Right ventricle myocardium inferior (tissue), 1 donor: ENCODE measurements around the gene BCAS4. TPM values are rescaled to one million over a fixed set of nuclear protein-coding genes. Genes with fewer than 3 reads are reported as not detected.
A peak's percentile ranks its signal among the peaks of the same experiment; 100 is the strongest.
"Not testable (repeated sequence)": the region's sequence is repeated elsewhere in the genome, so short reads cannot be mapped to it uniquely, and the experiment has no call there.

Experiments used
- ATAC-seq: fragments of 200-7000 bp; cut with Tn5 transposase; one replicate; pipeline ENCODE4 v1.9.1; 2020; ENCODE audit warnings: mild to moderate bottlenecking, moderate library complexity
- DNase-seq: peaks from one replicate; pipeline ENCODE4 v3.0.0; 2021; ENCODE audit errors: missing footprints
- intact Hi-C: fragments of 100-400 bp; cut with DNase I; formaldehyde crosslinking; loops from one replicate; pipeline ENCODE4 v1.11.0; 2022
- long read RNA-seq: library from polyadenylated mRNA; unstranded; transcript quantifications from one replicate; pipeline ENCODE4 v2.0.0, GENCODE V29; 2021
- total RNA-seq: library from RNA; stranded (reverse); fragmentation: NEBNext Ultra II Directional; extraction: Animal tissue kit (Norgen Biotek cat#: 25700); gene quantifications from one replicate; pipeline ENCODE4 v1.2.1, GENCODE V29; 2021
- donor health status: DM: no; HTN: yes; CAD: no; lungs with severe emphysema.

BCAS4 gene, protein sequence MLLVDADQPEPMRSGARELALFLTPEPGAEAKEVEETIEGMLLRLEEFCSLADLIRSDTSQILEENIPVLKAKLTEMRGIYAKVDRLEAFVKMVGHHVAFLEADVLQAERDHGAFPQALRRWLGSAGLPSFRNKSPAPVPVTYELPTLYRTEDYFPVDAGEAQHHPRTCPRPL
- total RNA-seq, result 1.8 TPM
- long read RNA-seq, full-length matches to known transcripts, result 1 of 1 reads
- long read RNA-seq, partial matches to known transcripts, result 0 of 1 reads
- long read RNA-seq, other reads (novel, unspliced or antisense), result 0 of 1 reads

DNA sequence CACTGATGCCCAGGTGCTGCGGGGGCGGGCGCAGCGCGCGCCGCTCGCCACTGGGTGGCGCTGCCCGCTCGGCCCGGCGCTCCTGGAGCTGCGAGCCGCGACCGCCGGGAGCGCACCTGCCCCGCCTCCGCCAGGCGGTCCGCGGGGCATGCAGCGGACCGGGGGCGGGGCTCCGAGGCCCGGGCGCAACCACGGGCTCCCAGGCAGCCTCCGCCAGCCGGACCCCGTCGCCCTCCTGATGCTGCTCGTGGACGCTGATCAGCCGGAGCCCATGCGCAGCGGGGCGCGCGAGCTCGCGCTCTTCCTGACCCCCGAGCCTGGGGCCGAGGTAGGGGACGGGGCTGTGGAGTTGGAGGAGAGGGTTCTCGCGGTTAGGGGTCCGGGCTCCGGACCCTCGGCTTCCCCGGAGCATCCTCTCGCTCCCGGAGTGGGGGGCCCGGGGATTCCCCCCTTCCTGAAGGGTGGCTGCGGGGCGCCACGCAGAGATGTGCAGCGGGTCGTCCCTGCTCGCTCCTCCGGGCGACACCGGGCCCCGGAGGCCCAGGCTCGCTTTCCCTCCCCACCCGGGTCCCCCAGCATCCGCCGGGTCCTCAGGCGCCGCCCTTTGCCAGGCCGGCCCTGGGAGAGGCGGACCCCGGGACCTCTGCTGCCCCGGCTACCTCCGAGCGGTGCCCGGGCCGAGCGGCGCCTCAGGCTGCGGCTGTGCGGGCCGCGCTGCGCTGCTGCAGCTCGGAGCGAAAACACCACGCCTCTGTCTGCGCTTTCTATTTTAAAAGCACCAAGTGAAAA lies at the start of gene BCAS4:
BCAS4 (plus strand) TSS at position 216 of the 789 bp plus-strand sequence; CDS start at position 239, 23 bp downstream.
- peak; percentile 86 for ATAC-seq
- intact Hi-C loops, result loop anchor here (1.0 to 5.0 kb wide), 2 partner anchors 136 to 512 kb away; partner anchors contain the start of gene ADNP
- DNase-seq, result peak; percentile 79

DNA sequence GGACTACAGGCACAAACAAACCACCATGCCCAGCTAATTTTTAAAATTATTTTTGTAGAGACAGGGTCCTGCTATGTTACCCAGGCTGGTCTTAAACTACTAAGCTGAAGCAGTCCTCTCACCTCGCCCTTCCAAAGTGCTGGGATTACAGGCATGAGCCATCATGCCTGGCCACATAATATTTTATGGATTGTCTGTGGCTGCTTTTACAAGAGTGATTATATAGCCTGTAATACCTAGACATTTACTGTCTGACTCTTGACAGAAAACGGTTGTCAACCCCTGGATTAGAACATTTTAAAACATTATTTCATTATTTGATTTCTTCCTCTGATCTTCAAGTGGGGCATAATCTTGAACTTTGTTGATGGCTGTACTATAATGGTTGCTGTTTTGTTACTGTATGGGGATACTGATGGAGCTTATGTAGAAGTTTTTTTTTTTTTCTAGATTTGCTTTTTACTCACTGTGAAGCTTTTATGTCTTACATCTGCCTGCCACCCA lies 49.2 kb upstream of the BCAS4 start:
- no peak for DNase-seq
- intact Hi-C loops, result loop anchor here (2.0 to 10.0 kb wide), 5 partner anchors 21 to 561 kb away; no protein-coding TSS in a partner anchor
- no peak for ATAC-seq

DNA sequence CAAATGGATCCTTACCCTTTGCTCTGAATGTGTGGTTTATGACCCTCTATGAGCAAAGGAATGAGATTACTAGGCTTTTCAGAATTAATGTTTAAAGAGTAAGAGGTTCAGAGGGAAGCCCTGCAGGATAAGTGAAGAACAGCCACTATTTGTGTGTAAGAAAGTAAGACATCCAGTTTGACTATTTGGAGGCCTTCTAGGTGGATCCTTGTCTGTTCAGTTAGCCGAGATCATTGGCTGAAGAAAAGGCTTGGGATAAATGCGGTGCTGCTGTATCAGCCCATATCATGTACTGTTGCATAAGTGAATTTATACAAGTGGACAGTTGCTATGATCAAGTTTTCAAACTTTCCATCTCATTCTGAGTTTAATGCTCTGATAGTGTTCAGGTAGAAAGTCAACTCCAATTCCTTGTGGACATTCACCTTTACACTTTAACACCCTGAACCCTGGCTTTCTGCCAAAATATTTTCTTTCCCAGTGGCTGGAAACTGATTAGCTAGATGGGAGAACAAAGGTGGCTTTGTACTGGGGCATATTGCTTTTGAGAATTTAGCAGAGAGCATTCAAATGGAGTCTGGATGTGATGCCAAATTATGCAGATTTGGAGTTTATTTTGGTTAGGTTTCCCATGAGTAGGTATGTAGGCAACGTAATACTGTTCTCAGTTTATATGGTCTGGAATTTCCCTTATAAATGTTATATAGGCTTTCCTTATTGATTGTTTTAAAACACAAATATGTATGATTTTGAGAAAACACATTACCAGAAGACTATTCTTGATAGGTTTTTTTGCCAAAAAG lies 48.5 kb upstream of the BCAS4 start:
- no peak for DNase-seq
- intact Hi-C loops, result loop anchor here (5.0 to 10.0 kb wide), 3 partner anchors 119 to 562 kb away; no protein-coding TSS in a partner anchor
- ATAC-seq, result no peak

DNA sequence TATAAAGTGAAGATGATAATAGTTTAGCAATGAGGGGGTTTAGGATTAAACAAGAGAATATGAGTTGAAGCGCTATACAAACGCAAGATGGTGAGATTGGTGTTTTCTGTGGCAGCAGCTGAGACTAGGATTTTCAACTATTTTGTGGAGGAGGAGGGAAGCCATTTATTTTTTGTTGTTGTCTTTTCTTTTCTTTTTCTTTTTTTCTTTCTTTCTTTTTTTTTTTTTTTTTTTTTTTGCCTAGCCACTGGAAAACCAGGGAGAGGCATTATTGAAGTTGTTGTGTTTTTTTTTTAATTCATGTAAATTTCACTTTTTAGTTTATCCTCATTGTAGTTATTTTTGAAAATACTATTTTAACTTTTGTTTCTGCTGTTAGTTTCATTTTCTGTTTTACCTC lies 47.6 kb upstream of the BCAS4 start:
- DNase-seq (no peak), ATAC-seq (no peak)
- intact Hi-C loops, result loop anchor here (5.0 to 10.0 kb wide), 3 partner anchors 120 to 562 kb away; no protein-coding TSS in a partner anchor

DNA sequence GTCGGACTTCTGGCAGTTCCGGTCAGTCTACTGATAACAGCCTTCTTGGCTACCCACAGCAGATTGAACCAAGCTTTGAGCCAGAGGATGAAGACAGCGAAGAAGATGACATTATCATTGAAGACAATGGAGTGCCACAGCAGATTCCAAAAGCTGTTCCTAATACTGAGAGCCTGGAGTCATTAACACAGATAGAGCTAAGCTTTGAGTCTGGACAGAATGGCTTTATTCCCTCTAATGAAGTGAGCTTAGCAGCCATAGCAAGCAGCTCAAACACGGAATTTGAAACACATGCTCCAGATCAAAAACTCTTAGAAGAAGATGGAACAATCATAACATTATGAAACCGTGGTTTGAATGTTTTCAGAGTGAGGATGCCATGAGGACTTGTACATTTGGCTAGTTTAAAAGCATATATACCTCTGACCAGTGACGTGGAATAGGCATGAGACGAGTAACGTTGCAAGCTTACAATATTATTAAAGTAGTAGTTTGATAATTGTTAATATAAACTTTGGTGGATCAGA lies 44.7 kb upstream of the BCAS4 start:
- intact Hi-C loops, result no loop called here
- ATAC-seq (no peak), DNase-seq (no peak)

DNA sequence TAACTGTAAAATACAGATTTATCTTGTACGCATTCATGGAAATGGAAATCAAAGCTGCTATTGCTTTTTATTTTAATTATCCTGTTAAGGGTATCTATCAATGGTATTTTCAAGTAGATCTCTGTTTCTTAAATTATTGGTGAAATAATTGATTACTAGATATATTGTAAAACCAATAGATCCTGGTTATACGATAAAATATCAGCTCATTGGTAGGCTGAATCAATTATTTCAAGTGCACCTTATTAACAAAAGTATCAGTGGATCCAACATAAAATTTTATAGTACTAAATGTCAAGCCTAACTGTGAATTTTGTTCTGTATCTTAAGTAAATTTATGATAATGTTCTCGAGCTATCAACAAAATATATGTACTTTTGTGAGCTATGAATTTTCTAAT lies 41.7 kb upstream of the BCAS4 start:
- DNase-seq (no peak), ATAC-seq (no peak)
- intact Hi-C loops, result no loop called here

DNA sequence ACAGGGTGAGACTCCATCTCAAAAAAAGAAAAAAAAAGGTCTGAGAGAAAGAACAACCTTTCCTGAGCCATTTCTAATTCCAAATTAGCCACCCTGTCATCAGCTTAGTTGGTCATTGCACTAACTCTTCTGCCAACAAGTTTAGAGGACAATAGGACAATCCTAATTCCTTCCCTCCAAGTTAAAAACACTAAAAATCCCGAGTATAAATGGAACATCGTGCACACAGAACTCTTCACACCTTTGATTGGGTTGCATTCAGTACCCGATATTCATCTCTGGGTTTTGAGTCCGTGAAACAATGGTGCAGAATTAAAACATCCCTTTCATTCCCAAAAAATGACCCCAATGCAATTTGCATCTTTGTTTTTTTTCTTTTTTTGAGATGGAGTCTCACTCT lies 40.4 kb upstream of the BCAS4 start:
- DNase-seq (no peak), ATAC-seq (no peak)
- intact Hi-C loops, result no loop called here

DNA sequence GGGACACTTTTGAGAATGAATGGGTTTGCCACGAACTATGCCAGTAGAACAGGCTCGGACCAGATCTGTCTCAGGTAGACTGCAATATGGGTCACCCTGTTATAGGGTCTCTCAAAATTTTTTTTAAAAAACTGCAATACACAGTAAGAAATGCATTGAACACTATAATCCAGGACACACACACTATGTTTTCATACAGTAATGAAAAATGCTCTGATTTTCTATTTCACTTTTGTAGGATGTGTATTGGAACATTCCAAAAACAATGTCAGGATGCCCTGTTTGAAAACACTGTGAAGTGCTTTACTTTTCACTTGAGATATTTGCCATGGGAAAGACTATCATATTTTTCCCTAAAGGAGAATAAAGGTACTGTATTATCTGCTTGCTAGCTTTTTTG lies 38.4 kb upstream of the BCAS4 start:
- DNase-seq (no peak), ATAC-seq (no peak)
- intact Hi-C loops, result no loop called here

DNA sequence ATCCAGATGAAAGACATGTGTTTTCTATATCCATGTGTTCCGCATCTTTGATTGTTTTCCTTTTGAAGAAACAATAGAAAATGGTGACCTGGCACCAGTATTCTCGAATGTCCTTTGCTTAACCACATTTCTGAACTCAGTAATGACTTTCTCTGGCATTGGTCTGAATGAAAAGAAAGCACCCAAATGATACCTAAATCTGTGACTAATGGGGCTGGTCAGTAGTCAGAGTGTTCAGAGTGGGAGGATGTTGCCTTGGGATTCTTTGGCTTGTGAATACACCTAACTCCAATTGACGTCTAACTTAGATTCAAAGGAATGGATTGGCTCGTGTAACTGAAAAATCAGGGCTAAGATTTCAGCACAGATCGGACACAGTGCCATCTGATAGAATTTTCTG lies 36.4 kb upstream of the BCAS4 start:
- ATAC-seq (no peak), DNase-seq (no peak)
- intact Hi-C loops, result no loop called here

DNA sequence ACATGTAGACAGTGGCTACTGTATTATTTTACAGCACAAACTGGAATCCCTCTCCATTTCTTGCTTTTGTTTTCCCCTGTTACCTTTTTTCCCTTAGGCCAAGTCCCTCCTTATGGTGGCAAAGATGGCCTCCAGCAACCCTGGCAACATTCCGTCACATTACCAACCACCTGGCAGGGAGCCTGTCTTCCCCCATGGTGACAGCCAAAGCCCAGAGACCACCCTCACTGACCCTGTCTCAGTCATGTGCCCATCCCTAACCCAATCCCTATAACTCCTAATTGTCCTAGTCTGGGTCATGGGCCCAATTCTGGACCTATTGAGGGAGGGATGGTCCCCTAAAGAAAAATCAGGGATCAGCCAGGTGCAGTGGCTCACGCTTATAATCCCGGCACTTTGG lies 35.9 kb upstream of the BCAS4 start:
- intact Hi-C loops, result no loop called here
- DNase-seq (no peak), ATAC-seq (no peak)

DNA sequence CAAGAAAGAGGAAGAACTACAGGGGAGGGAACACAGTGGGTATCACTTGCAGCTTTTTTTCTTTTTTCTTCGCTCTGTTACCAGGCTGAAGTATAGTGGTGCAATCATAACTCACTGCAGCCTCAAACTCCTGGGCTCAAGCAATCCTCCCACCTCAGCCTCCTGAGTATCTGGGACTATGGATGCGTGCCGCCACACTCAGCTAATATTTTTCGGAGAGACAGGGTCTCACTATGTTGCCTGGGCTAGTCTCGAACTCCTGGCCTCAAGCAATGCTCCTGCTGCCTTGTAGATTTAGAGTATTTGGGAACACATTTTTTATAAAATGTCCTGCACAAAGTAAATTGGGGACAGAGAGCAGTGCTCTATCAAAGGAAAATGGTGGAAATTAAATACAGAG lies 35.2 kb upstream of the BCAS4 start:
- intact Hi-C loops, result no loop called here
- DNase-seq, result no peak
- no peak for ATAC-seq

DNA sequence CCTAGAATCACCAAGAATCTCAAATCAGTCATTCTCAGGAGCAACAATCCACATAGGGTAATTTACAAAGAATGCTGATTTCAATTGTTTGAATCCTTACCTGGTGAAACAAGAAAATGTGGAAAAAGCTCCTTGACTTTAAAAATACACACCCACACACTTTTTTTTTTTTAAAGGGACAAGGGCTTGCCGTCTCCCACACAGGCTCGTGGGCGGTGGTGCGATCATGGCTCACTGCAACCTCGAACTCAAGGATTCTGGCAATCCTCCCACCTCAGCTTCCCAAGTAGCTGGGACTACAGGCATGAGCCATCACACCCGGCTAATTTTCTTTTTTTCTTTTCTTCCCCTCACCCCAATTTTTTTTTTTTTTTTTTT lies 32.8 kb upstream of the BCAS4 start:
- no peak for ATAC-seq
- intact Hi-C loops, result no loop called here
- DNase-seq, result no peak

DNA sequence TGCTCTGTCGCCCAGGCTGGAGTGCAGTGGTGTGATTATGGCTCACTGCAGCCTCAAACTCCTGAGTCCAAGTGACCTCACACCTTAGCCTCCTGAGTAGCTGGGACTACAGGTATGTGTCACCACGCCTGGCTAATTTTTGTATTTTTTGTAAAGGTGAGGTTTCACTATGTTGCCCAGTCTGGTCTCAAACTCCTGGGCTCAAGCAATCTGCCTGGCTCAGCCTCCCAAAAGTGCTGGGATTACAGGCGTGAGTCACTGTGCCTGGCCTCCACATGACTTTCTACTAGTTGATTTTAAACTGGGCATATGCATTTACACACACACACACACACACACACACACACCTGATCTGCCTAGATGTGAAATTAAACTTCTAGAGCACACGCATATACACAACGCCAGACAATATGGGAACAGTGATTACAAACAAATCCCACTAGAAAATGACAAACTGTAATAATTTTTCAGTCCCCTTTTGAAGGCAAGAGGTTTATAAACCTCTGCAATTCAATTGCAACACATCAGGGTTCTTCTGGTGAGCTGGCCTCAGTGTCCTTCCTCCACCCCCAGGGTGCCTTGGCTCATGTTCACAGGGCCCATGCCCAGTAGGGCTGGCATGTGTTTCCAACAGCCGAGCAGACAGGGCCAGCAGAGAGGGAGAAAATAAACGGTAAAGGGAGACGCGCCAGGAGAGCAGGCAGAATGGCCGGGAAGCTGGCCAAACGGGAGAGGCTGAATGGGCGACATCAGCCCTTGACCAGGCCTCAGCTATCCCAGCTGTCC lies 32.2 kb upstream of the BCAS4 start:
- intact Hi-C loops, result no loop called here
- ATAC-seq, result peak; percentile 96
- DNase-seq, result peak; percentile 85

DNA sequence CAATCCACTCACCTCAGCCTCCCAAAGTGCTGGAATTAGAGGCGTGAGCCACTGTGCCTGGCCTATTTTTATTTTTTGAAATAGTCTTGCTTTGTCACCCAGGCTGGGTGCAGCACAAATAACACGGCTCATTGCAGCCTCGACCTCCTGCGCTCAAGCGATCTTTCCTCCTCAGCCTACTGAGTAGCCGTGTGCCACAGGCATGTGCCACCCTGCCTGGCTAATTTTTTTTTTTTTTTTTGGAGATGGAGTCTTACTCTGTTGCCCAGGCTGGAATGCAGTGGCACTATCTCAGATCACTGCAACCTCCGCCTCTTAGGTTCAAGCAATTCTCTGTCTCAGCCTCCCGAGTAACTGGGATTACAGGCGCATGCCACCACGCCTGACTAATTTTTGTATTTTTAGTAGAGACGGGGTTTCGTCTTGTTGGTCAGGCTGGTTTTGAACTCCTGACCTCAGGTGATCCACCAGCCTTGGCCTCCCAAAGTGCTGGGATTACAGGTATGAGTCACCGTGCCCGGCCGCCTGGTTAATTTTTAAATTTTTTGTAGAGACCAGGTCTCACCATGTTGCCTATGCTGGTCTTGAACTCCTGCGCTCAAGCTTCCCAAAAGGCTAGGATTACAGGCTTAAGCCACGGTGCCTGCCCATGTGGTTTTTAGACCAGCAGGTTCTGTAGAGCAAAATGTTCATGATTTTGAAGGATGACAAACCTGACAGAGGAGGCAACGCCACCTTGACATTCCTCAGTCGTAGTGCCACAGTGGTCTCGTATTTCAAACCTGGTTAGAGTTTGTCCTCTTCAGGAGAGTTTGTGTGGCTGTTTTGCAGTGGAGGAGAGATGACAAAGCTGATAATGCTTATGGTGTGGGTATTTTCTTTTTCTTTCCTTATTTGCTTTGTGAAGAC lies 31.1 kb upstream of the BCAS4 start:
- ATAC-seq, intact Hi-C loops: not testable (repeated sequence)

DNA sequence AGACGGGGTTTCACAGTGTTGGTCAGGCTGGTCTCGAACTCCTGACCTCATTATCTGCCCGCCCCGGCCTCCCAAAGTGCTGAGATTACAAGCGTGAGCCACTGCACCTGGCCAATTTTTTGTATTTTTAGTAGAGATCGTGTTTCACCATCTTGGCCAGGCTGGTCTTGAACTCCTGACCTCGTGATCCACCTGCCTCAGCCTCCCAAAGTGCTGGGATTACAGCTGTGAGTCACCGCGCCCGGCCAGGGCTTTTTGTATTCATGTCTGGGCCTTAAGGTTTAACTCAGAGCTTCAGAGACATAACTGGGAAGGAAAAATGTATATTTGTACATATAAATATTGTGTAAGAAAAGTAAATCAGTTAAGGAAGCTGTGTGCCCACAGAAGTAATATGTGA lies 29.6 kb upstream of the BCAS4 start:
- ATAC-seq, DNase-seq, intact Hi-C loops: not testable (repeated sequence)

More for the DNA sequence above, 31.1 kb upstream of the BCAS4 start:
- not testable (repeated sequence) for DNase-seq

DNA sequence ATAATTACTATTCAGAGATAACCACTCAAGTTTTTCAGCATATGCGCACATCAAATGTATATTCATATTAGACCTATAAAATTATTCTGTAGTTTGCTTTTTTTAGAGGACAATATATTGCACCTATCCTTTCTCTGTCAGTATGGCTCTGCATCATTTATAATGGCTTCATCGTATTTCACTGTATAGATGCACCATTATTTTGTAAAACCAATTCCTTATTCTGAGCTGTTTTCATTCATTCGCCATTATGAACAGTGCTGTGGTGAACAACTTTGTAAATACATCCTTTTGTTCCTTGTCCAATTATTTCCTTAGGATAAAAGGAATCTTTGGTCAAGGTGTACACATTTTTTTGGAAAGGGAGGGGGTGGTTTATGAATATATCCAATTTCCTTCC lies 29.2 kb upstream of the BCAS4 start:
- intact Hi-C loops, result no loop called here
- ATAC-seq, result no peak
- DNase-seq, result no peak
